Stimulated activated naive CD8-positive, alpha-beta T cell treated with anti-CD3 and anti-CD28 coated beads, Interleukin-15, amount 100 ng/mL, for 72 hours (primary cell): ENCODE data around the gene AAGAB.
"Not testable (repeated sequence)": the region's sequence is repeated elsewhere in the genome, so short reads cannot be mapped to it uniquely, and the experiment has no call there.

Source experiments
- ATAC-seq: fragments of 150-1000 bp; cut with Tn5 transposase; 2 replicates; pipeline ENCODE4 v1.10.0; 2021; ENCODE audit warnings: mild to moderate bottlenecking, moderate library complexity
- DNase-seq, 2 donors: peaks; one replicate each; pipeline ENCODE4 v3.0.0; 2021 to 2022
- H3K27ac Mint-ChIP-seq, 2 donors: one replicate each; pipeline ENCODE4 v1.8.0; 2022; ENCODE audit warnings: mild to moderate bottlenecking in 2 of 2, mixed read lengths in 2 of 2, moderate library complexity in 2 of 2
- H3K27me3 Mint-ChIP-seq: one replicate; pipeline ENCODE4 v1.8.0; 2022; ENCODE audit warnings: mixed read lengths
- H3K4me1 Mint-ChIP-seq: one replicate; pipeline ENCODE4 v1.8.0; 2022; ENCODE audit warnings: mild to moderate bottlenecking, mixed read lengths
- H3K4me3 Mint-ChIP-seq, 2 donors: one replicate each; pipeline ENCODE4 v1.8.0; 2022; ENCODE audit warnings: mild to moderate bottlenecking in 2 of 2, mixed read lengths in 2 of 2, moderate library complexity in 1 of 2
- H3K9me3 Mint-ChIP-seq, 2 donors: one replicate each; pipeline ENCODE4 v1.8.0; 2022; ENCODE audit warnings: mixed read lengths in 2 of 2

Gene AAGAB

DNA sequence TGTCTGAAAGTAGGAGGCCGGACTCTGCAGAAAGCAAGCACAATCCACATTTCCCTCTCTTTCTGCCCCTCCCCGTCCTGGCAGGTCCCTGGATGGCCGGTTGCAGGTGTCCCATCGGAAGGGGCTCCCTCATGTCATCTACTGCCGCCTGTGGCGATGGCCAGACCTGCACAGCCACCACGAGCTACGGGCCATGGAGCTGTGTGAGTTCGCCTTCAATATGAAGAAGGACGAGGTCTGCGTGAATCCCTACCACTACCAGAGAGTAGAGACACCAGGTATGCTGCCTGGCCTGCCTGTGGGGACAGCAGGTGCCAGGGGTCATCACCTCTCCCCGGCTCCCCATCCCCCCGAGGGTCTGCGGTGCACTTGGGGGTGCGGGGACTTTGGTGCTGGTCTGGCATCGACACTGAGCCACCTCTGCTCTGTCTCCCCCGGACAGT, 89.6 kb downstream of the AAGAB start:
- no peaks in the 10 kb centered on the region for H3K27me3 Mint-ChIP-seq
- H3K4me3 Mint-ChIP-seq, result no peak overlapping the region
- no peak for DNase-seq
- ATAC-seq, result no peak
- peak overlapping the region in 1 of 2 donors; percentile 67 for H3K27ac Mint-ChIP-seq
- H3K9me3 Mint-ChIP-seq, result no peaks in the 10 kb centered on the region
- peaks cover 9% of the 10 kb centered on the region for H3K4me1 Mint-ChIP-seq

GRCh38 chr15:67164401-67164791, 90.1 kb downstream of the AAGAB start:
- no peaks in the 10 kb centered on the region for H3K9me3 Mint-ChIP-seq
- ATAC-seq (no peak), DNase-seq (no peak)
- H3K27me3 Mint-ChIP-seq, result no peaks in the 10 kb centered on the region
- H3K4me3 Mint-ChIP-seq, result no peak overlapping the region
- H3K27ac Mint-ChIP-seq, result peak overlapping the region in 1 of 2 donors; percentile 67
- H3K4me1 Mint-ChIP-seq, result peaks cover 6% of the 10 kb centered on the region

DNA sequence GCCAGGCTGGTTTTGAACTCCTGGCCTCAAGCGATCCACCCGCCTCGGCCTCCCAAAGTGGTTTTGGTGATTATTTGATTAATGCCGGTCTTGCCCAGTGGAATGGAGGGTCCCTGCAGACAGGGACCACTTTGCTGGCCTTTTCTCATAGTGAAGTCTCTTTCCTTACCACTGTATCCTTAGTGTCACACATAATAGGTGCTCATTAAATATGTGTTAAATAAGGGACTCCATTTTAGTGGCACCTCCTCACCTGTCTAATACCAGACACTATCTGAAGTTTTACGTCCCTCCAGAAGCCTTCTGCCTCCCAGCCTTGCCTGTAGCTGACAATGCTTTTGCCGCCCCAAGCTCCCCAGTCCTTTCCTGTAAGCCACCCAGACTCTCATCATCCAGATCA, 91.3 kb downstream of the AAGAB start:
- no peak overlapping the region for H3K27ac Mint-ChIP-seq
- DNase-seq (no peak), ATAC-seq (no peak)
- no peaks in the 10 kb centered on the region for H3K4me1 Mint-ChIP-seq
- no peak overlapping the region for H3K4me3 Mint-ChIP-seq
- no peaks in the 10 kb centered on the region for H3K9me3 Mint-ChIP-seq
- no peaks in the 10 kb centered on the region for H3K27me3 Mint-ChIP-seq

- no peak overlapping the region for H3K27ac Mint-ChIP-seq
- H3K27me3 Mint-ChIP-seq, result no peaks in the 10 kb centered on the region
- H3K4me1 Mint-ChIP-seq, result peaks cover 12% of the 10 kb centered on the region
- DNase-seq (no peak), ATAC-seq (no peak)
- H3K9me3 Mint-ChIP-seq, result no peaks in the 10 kb centered on the region
- no peak overlapping the region for H3K4me3 Mint-ChIP-seq
Observed at GRCh38 chr15:67161881-67162280, 92.6 kb downstream of the AAGAB start.

GRCh38 chr15:67161412-67161811, 93.0 kb downstream of the AAGAB start:
- no peak overlapping the region for H3K27ac Mint-ChIP-seq
- H3K4me3 Mint-ChIP-seq, result no peak overlapping the region
- no peak for ATAC-seq
- H3K9me3 Mint-ChIP-seq, result no peaks in the 10 kb centered on the region
- H3K4me1 Mint-ChIP-seq, result peaks cover 14% of the 10 kb centered on the region
- DNase-seq, result no peak
- H3K27me3 Mint-ChIP-seq, result no peaks in the 10 kb centered on the region

- DNase-seq (no peak), ATAC-seq (no peak)
- Mint-ChIP-seq H3K9me3 (peaks cover 0 to 6% of the 10 kb centered on the region in 2 donors), H3K27ac (peak overlapping the region in 1 of 2 donors; percentile 65), H3K4me3 (no peak overlapping the region), H3K27me3 (no peaks in the 10 kb centered on the region), H3K4me1 (peaks cover 14% of the 10 kb centered on the region)
Observed at GRCh38 chr15:67158367-67158766, 96.1 kb downstream of the AAGAB start.

DNA sequence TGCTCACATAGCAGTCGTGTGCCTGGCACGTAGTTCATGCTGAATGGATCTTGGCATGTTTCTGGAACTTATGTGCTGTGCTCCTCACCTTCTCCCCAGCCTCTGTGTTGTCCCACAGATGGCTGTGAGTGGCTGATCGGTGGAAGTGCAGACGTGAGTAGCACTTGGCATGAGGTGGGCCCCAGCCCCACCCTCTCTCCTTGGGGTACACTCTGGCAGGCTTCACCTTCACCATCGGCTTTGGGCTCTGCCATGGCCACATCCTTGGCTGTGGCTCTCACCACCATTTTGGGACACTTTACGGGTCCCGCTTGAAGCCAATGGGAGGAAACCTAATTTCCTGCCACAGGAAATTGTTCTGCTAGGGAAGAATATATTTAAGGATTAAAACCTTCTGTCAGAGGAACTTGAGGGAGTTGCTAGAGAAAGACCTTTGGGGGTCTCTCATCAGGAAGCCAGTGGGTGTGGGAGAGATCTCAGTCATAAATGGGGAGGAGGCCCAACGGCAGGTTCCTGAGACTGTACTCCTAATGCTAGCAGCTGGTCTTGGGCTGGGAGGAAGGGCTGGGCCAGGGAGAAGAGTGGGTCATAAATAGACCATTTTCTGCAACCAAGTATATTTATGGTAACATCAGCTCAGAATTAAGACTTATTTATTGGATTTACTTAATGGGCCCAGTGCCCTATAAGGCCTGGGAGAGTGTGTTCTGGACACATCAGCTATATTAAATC, 96.8 kb downstream of the AAGAB start:
- Mint-ChIP-seq H3K4me1 (peaks cover 17% of the 10 kb centered on the region), H3K9me3 (peaks cover 0 to 6% of the 10 kb centered on the region in 2 donors), H3K27me3 (no peaks in the 10 kb centered on the region), H3K27ac (no peak overlapping the region), H3K4me3 (no peak overlapping the region)
- ATAC-seq (no peak), DNase-seq (no peak)

GRCh38 chr15:67156834-67157233, 97.6 kb downstream of the AAGAB start:
- DNase-seq (no peak), ATAC-seq (peak; percentile 52)
- peaks cover 25% of the 10 kb centered on the region for H3K4me1 Mint-ChIP-seq
- H3K9me3 Mint-ChIP-seq, result peaks cover 0 to 6% of the 10 kb centered on the region in 2 donors
- H3K4me3 Mint-ChIP-seq, result no peak overlapping the region
- no peak overlapping the region for H3K27ac Mint-ChIP-seq
- H3K27me3 Mint-ChIP-seq, result no peaks in the 10 kb centered on the region

DNA sequence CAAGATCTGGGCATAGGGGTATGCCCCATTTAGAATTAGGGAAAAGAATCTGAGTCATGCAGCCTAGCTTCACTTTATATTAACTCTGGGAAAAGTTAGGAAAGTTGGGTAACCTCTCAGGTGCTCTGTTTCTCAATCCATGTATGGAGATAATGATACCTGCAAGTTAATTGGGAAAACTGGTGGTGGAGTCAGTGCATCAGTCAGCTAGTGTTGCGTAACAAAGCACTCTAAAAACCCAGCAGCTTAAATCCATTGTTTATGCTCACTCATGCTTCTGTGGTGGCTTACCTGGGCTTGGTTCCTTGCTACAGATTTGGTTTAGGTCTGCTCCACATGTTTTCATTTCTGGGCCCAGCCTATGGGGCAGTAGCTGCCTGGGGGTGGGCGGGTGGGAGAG, 98.0 kb downstream of the AAGAB start:
- H3K4me1 Mint-ChIP-seq, result peaks cover 25% of the 10 kb centered on the region
- DNase-seq, result no peak
- H3K27me3 Mint-ChIP-seq, result no peaks in the 10 kb centered on the region
- H3K4me3 Mint-ChIP-seq, result no peak overlapping the region
- ATAC-seq, result no peak
- H3K27ac Mint-ChIP-seq, result no peak overlapping the region
- peaks cover 0 to 6% of the 10 kb centered on the region in 2 donors for H3K9me3 Mint-ChIP-seq

GRCh38 chr15:67154249-67154648, 100.2 kb downstream of the AAGAB start:
- ATAC-seq (no peak), DNase-seq (no peak)
- no peak overlapping the region for H3K4me3 Mint-ChIP-seq
- H3K4me1 Mint-ChIP-seq, result peaks cover 42% of the 10 kb centered on the region
- H3K27me3 Mint-ChIP-seq, result no peaks in the 10 kb centered on the region
- H3K27ac Mint-ChIP-seq, result no peak overlapping the region
- H3K9me3 Mint-ChIP-seq, result peaks cover 0 to 6% of the 10 kb centered on the region in 2 donors

- H3K9me3 Mint-ChIP-seq, ATAC-seq: not testable (repeated sequence)
Observed at GRCh38 chr15:67153044-67153443, 101.4 kb downstream of the AAGAB start.

DNA sequence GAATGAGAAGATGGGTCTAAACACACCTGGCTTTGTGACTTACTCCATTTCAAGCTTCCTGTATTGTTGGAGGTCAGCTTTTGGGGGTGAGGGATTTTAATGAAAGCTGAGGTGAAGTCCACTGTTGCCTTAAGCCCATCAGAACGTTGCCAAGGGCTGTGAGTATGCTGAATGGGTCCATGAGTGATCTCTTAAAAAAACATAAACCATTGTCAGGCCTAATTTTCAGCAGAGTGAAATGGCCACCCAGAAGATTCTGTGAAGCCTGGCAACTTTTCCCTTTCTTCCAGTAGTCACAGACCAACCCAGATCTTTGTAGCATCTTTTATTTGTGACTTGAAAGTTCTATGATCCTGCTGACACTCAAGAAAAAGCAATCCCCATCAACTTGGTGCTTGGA, 102.0 kb downstream of the AAGAB start:
- H3K4me3 Mint-ChIP-seq, result no peak overlapping the region
- peaks cover 54% of the 10 kb centered on the region for H3K4me1 Mint-ChIP-seq
- H3K27me3 Mint-ChIP-seq, result no peaks in the 10 kb centered on the region
- ATAC-seq, result no peak
- no peak for DNase-seq
- H3K9me3 Mint-ChIP-seq, result peaks cover 0 to 6% of the 10 kb centered on the region in 2 donors
- no peak overlapping the region for H3K27ac Mint-ChIP-seq

More at GRCh38 chr15:67153044-67153443, 101.4 kb downstream of the AAGAB start:
- DNase-seq, H3K4me3 Mint-ChIP-seq, H3K27me3 Mint-ChIP-seq: not testable (repeated sequence)
- Mint-ChIP-seq H3K4me1 (peaks cover 54% of the 10 kb centered on the region), H3K27ac (peak overlapping the region in 1 of 2 donors; percentile 59)
